Glutamatergic neuron (in vitro differentiated cells): ENCODE data around the gene USP25. TPM values are rescaled to one million over a fixed set of nuclear protein-coding genes. Genes with fewer than 3 reads are reported as not detected.

Experiments
- DNase-seq: peaks from one replicate; pipeline ENCODE4 v3.0.0; 2022
- H3K27ac Mint-ChIP-seq: one replicate; pipeline ENCODE4 v1.8.0; 2020; ENCODE audit warnings: mild to moderate bottlenecking, mixed read lengths, inconsistent platforms; ENCODE audit not compliant: unreplicated experiment
- H3K27me3 Mint-ChIP-seq: one replicate; pipeline ENCODE4 v1.8.0; 2020; ENCODE audit warnings: mild to moderate bottlenecking, moderate library complexity, mixed read lengths, inconsistent platforms; ENCODE audit not compliant: unreplicated experiment
- H3K36me3 Mint-ChIP-seq: one replicate; pipeline ENCODE4 v1.8.0; 2020; ENCODE audit warnings: mild to moderate bottlenecking, mixed read lengths, inconsistent platforms; ENCODE audit not compliant: unreplicated experiment
- H3K4me1 Mint-ChIP-seq: one replicate; pipeline ENCODE4 v1.8.0; 2020; ENCODE audit warnings: mild to moderate bottlenecking, low read depth, mixed read lengths, inconsistent platforms; ENCODE audit not compliant: unreplicated experiment
- H3K4me3 Mint-ChIP-seq: one replicate; pipeline ENCODE4 v1.8.0; 2020; ENCODE audit warnings: mild to moderate bottlenecking, mixed read lengths, inconsistent platforms; ENCODE audit not compliant: unreplicated experiment
- H3K9me3 Mint-ChIP-seq: one replicate; pipeline ENCODE4 v1.8.0; 2020; ENCODE audit warnings: mild to moderate bottlenecking, moderate library complexity, mixed read lengths, inconsistent platforms; ENCODE audit not compliant: unreplicated experiment
- CTCF ChIP-seq: fragments of 200-600 bp; sonication (generic); IDR thresholded peaks from one replicate; pipeline ENCODE4 v1.5.0; 2021; ENCODE audit not compliant: partially characterized antibody, unreplicated experiment
- total RNA-seq: library from RNA; stranded (reverse); fragmentation: NEBNext Ultra II Directional; extraction: Animal tissue kit (Norgen Biotek cat#: 25700); gene quantifications from one replicate; pipeline ENCODE4 v1.2.1, GENCODE V29; 2021; ENCODE audit not compliant: unreplicated experiment

The USP25 gene
- total RNA-seq, 1 donor from 2014 or later, result 16.3 TPM

- Mint-ChIP-seq H3K4me1 (no peaks in the 10 kb centered on the region), H3K4me3 (no peak overlapping the region), H3K36me3 (no peaks in the 10 kb centered on the region), H3K9me3 (no peaks in the 10 kb centered on the region), H3K27me3 (no peaks in the 10 kb centered on the region), H3K27ac (no peak overlapping the region)
- no peak for TF ChIP-seq CTCF
- DNase-seq, result no peak
Observed at GRCh38 chr21:15839026-15839425, 109.2 kb downstream of the USP25 start.

DNA sequence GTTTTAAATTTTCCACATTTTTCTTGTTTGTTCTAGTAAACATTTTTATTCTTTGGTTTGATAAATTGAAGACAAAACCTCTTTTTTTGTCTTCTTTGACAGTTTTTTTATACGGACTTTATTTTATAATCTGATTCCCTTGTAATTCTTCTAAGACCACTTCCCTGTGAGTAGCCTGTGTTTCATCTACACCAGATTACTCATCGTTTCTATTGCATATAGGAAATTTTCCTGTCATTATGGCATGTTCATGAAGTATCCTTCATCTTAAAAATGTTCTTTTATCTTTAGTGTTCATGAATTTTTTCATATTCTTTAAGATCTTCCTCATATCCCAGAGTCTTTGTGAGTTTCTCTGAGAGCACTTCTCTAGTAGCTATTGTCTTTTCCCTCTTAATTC, 109.8 kb downstream of the USP25 start:
- DNase-seq, result no peak
- TF ChIP-seq CTCF, result no peak
- no peaks in the 10 kb centered on the region for H3K9me3 Mint-ChIP-seq
- no peaks in the 10 kb centered on the region for H3K4me1 Mint-ChIP-seq
- H3K27me3 Mint-ChIP-seq, result no peaks in the 10 kb centered on the region
- no peak overlapping the region for H3K4me3 Mint-ChIP-seq
- no peaks in the 10 kb centered on the region for H3K36me3 Mint-ChIP-seq
- H3K27ac Mint-ChIP-seq, result no peak overlapping the region

DNA sequence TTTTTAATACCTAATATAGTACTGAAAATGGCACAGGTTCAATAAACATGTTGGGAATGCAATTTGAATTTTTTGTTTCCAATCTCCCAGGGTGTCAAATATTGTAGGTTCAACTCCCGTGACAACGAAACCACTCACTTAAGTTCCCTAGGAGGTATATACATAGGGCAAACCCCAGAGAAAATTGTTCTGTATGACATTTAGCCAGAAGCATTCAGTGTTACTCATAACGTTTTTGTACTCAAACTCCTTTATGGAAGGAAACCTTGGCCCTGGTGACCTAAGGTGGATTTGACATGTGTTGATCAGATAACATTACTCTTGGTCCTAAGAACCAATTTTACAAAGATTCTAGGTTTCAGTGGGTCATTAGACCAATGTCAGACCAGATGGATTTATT, 110.6 kb downstream of the USP25 start:
- no peak for TF ChIP-seq CTCF
- no peaks in the 10 kb centered on the region for H3K4me1 Mint-ChIP-seq
- H3K27me3 Mint-ChIP-seq, result no peaks in the 10 kb centered on the region
- H3K27ac Mint-ChIP-seq, result no peak overlapping the region
- no peak for DNase-seq
- no peaks in the 10 kb centered on the region for H3K36me3 Mint-ChIP-seq
- no peaks in the 10 kb centered on the region for H3K9me3 Mint-ChIP-seq
- H3K4me3 Mint-ChIP-seq, result no peak overlapping the region

DNA sequence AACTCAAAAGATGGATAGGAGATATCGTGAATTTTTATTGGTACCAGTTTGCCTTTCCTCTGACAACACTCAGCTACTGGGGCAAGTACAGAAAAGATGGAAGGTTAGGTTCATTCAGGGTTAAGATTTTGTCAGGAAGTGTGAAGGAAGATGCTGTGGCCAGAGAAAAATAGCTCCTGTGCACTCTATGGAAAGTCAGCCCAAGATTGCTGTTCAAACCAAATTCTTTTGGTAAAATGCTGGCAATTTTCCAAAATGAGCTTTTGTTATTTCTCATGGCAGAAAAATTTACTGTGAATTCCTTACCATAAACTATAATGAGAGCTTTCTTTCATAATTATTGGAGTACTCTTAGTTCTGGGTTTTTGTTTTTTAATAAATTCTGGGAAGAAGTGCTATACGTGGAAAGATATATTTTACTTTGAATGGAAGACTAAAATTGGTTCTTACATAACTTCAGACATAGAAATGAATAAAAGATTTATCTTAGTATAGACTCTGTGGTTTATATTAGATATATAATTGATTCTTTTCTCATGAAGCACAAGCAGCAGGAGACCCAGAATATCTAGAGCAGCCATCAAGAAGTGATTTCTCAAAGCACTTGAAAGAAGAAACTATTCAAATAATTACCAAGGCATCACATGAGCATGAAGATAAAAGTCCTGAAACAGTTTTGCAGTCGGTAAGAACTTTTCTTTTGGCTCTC, 112.2 kb downstream of the USP25 start:
- H3K4me3 Mint-ChIP-seq, result no peak overlapping the region
- no peak for DNase-seq
- no peaks in the 10 kb centered on the region for H3K9me3 Mint-ChIP-seq
- no peaks in the 10 kb centered on the region for H3K27me3 Mint-ChIP-seq
- no peak overlapping the region for H3K27ac Mint-ChIP-seq
- TF ChIP-seq CTCF, result no peak
- H3K36me3 Mint-ChIP-seq, result no peaks in the 10 kb centered on the region
- H3K4me1 Mint-ChIP-seq, result no peaks in the 10 kb centered on the region

- no peaks in the 10 kb centered on the region for H3K9me3 Mint-ChIP-seq
Observed at GRCh38 chr21:15842565-15842880, 112.7 kb downstream of the USP25 start.

More at GRCh38 chr21:15842565-15842880, 112.7 kb downstream of the USP25 start:
- H3K27ac Mint-ChIP-seq, result no peak overlapping the region
- no peaks in the 10 kb centered on the region for H3K4me1 Mint-ChIP-seq
- DNase-seq, result no peak
- no peaks in the 10 kb centered on the region for H3K27me3 Mint-ChIP-seq
- TF ChIP-seq CTCF, result no peak
- no peaks in the 10 kb centered on the region for H3K36me3 Mint-ChIP-seq
- H3K4me3 Mint-ChIP-seq, result no peak overlapping the region
